NT2/D1 (cell line): Measurements from ENCODE around the gene KCTD8.

ENCODE experiments used
- SUZ12 ChIP-seq: IDR thresholded peaks from 2 replicates; pipeline ENCODE4 v1.6.1; 2011; ENCODE audit not compliant: insufficient read length, insufficient read depth; ENCODE audit errors: extremely low read depth
- YY1 ChIP-seq: IDR thresholded peaks from 2 replicates; pipeline ENCODE4 v1.6.1; 2011; ENCODE audit not compliant: insufficient read length, insufficient read depth

DNA sequence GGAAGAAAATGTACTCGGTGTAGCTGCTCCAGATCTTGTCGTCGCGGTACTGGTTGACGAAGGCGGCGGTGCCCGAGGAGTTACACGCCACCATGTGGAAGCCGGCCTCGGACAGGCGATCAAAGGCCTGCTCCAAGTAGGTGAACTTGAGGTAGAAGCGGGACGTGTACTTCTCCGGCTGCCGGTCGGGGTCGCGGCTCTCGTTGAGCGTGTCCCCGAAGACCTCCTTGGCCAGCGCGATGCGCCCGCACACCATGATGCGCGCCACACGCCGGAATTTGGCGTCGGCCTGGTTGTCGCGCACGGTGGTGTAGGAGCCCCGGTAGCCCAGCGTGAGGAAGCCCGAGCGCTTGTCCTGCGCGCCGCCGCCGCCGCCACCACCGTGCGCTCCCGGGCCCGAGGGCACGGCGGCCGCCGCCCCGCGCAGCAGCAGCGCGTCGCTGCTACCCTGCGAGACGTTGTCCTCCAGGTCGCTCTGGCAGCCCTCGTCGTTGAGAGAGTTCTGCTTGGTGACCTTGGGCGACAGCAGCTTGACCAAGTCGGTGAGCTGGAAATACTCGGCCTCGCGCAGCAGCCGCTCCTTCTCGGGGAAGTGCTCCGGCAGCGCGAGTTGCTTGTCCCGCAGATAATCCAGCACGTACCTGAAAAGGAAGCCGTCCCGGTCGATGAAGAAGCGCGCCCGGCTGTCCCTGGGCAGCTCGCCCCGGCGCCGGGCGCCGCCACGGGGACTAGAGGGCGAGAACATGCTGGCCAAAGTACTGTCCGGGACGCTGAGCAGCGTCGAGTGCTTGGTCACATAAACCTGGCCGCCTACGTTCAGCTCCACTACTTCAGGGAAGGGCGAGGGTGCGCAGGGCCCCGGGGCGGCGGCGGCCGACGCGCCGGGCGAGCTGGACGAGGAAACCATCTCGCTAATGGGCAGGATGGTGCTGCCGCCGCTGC is 775 bp downstream of the KCTD8 start:
- TF ChIP-seq YY1 (no peak), SUZ12 (no peak)
